SK-N-SH treated with all-trans-retinoic acid at 6 μM for 48 hours (cell line): ENCODE measurements around the gene CCDC57.

Experiments used
- ARNTL ChIP-seq: fragments of 450-650 bp; formaldehyde crosslinking; IDR thresholded peaks from 2 replicates; pipeline ENCODE4 v1.5.0; 2020; ENCODE audit warnings: low read depth, mild to moderate bottlenecking, moderate library complexity, borderline replicate concordance
- ZFP30 ChIP-seq: fragments of 450-650 bp; formaldehyde crosslinking; IDR thresholded peaks from 2 replicates; pipeline ENCODE4 v1.5.0; 2022; ENCODE audit warnings: mild to moderate bottlenecking, moderate library complexity
- TF ChIP-seq, protein P1 (sequence below): fragments of 250-450 bp; sonication (Bioruptor Pico); IDR thresholded peaks from 2 replicates; pipeline ENCODE4 v1.8.0; 2021; ENCODE audit warnings: low read depth, mild to moderate bottlenecking, moderate library complexity, borderline replicate concordance
- TF ChIP-seq, protein P2 (sequence below): fragments of 250-450 bp; sonication (Bioruptor Pico); IDR thresholded peaks from 2 replicates; pipeline ENCODE4 v1.5.1; 2020; ENCODE audit warnings: low read depth, mild to moderate bottlenecking, moderate library complexity

DNA sequence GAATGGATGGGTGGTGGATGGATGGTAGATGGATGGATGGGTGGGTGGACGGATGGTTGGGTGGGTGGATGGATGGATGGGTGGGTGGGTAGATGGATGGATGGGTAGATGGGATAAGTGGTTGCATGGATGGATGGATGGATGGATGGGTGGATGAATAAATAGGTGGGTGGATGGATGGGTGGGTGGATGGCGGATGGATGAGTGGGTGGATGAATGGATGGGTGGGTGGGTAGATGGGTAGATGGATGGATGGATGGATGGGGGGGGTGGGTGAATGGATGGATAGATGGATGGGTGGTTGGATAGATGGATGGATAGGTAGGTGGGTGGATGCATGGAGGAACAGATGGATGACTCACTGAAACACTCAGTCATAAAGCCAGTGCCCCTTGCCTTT, 63.6 kb downstream of the CCDC57 start:
- TF ChIP-seq ZFP30 (CRISPR knock-in tag) (no peak), ARNTL (no peak)
- TF ChIP-seq, protein P1, sequence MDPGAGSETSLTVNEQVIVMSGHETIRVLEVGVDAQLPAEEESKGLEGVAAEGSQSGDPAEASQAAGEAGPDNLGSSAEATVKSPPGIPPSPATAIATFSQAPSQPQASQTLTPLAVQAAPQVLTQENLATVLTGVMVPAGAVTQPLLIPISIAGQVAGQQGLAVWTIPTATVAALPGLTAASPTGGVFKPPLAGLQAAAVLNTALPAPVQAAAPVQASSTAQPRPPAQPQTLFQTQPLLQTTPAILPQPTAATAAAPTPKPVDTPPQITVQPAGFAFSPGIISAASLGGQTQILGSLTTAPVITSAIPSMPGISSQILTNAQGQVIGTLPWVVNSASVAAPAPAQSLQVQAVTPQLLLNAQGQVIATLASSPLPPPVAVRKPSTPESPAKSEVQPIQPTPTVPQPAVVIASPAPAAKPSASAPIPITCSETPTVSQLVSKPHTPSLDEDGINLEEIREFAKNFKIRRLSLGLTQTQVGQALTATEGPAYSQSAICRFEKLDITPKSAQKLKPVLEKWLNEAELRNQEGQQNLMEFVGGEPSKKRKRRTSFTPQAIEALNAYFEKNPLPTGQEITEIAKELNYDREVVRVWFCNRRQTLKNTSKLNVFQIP (CRISPR knock-in tag): no peak
- TF ChIP-seq, protein P2, sequence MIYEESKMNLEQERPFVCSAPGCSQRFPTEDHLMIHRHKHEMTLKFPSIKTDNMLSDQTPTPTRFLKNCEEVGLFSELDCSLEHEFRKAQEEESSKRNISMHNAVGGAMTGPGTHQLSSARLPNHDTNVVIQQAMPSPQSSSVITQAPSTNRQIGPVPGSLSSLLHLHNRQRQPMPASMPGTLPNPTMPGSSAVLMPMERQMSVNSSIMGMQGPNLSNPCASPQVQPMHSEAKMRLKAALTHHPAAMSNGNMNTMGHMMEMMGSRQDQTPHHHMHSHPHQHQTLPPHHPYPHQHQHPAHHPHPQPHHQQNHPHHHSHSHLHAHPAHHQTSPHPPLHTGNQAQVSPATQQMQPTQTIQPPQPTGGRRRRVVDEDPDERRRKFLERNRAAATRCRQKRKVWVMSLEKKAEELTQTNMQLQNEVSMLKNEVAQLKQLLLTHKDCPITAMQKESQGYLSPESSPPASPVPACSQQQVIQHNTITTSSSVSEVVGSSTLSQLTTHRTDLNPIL (CRISPR knock-in tag): no peak
